Neural cell (in vitro differentiated cells): ENCODE measurements around the gene ATP8B4. TPM values are rescaled to one million over a fixed set of nuclear protein-coding genes. Genes with fewer than 3 reads are reported as not detected.

Experiments used
- H2AFZ ChIP-seq: fragments of 200-600, 300-800 bp; sonication (generic), shearing (Covaris generic); 2 replicates; pipeline ENCODE4 v1.6.0; 2014; ENCODE audit warnings: low read depth, mild to moderate bottlenecking, antibody characterized with exemption, low read length, moderate library complexity
- H3F3A ChIP-seq: fragments of 200-600 bp; shearing (Covaris generic); 2 replicates; pipeline ENCODE4 v1.6.1; 2016; ENCODE audit warnings: mild to moderate bottlenecking, moderate library complexity, mixed read lengths, antibody characterized with exemption, low read length; ENCODE audit not compliant: insufficient read depth, poor library complexity, severe bottlenecking
- H3K27ac ChIP-seq: fragments of 200-600, 300-800 bp; sonication (generic), shearing (Covaris generic); 2 replicates; pipeline ENCODE4 v1.5.1; 2014; ENCODE audit warnings: mild to moderate bottlenecking, low read length, moderate library complexity
- H3K27me3 ChIP-seq: fragments of 300-800, 200-600 bp; sonication (generic), shearing (Covaris generic); 2 replicates; pipeline ENCODE4 v1.6.0; 2014; ENCODE audit warnings: mild to moderate bottlenecking, low read depth, low read length, moderate library complexity; ENCODE audit not compliant: insufficient read depth
- H3K36me3 ChIP-seq: fragments of 300-800, 200-600 bp; sonication (generic), shearing (Covaris generic); 2 replicates; pipeline ENCODE4 v1.5.1; 2014; ENCODE audit warnings: mild to moderate bottlenecking, antibody characterized with exemption, low read length, moderate library complexity; ENCODE audit not compliant: insufficient read depth
- H3K4me2 ChIP-seq: fragments of 300-800, 200-600 bp; sonication (generic), shearing (Covaris generic); 2 replicates; pipeline ENCODE4 v1.6.0; 2014; ENCODE audit warnings: mild to moderate bottlenecking, low read length
- H3K4me3 ChIP-seq: fragments of 300-800, 200-600 bp; sonication (generic), shearing (Covaris generic); 2 replicates; pipeline ENCODE4 v1.5.1; 2014; ENCODE audit warnings: mild to moderate bottlenecking, low read length, moderate library complexity
- H3K79me2 ChIP-seq: fragments of 200-600 bp; shearing (Covaris generic); replicated peaks from 2 replicates; pipeline ENCODE4 v1.6.0; 2014; ENCODE audit warnings: mild to moderate bottlenecking, low read length, moderate library complexity; ENCODE audit not compliant: insufficient read depth
- H3K9ac ChIP-seq: fragments of 300-800, 200-600 bp; sonication (generic), shearing (Covaris generic); 2 replicates; pipeline ENCODE4 v1.6.1; 2016; ENCODE audit warnings: mild to moderate bottlenecking, low read length, mixed read lengths
- H3K9me2 ChIP-seq: fragments of 200-600 bp; shearing (Covaris generic); 2 replicates; pipeline ENCODE4 v1.6.1; 2016; ENCODE audit warnings: mild to moderate bottlenecking, low read length, mixed read lengths; ENCODE audit not compliant: insufficient read depth
- H3K9me3 ChIP-seq: fragments of 200-600, 300-800 bp; sonication (generic), shearing (Covaris generic); 2 replicates; pipeline ENCODE4 v1.6.1; 2016; ENCODE audit warnings: mild to moderate bottlenecking, mixed run types, low read length, moderate library complexity, mixed read lengths
- H4K20me1 ChIP-seq: fragments of 200-600 bp; shearing (Covaris generic); 2 replicates; pipeline ENCODE4 v1.6.1; 2016; ENCODE audit warnings: mild to moderate bottlenecking, mixed run types; ENCODE audit not compliant: insufficient read depth
- CTCF ChIP-seq: fragments of 450-650 bp; IDR thresholded peaks from 2 replicates; pipeline ENCODE4 v1.5.1; 2014; ENCODE audit warnings: antibody characterized with exemption, mild to moderate bottlenecking, moderate library complexity; ENCODE audit not compliant: poor library complexity, severe bottlenecking
- EP300 ChIP-seq: fragments of 450-650 bp; conservative IDR thresholded peaks from 2 replicates; pipeline ENCODE4 v1.6.1; 2014; ENCODE audit warnings: antibody characterized with exemption, mild to moderate bottlenecking, moderate library complexity; ENCODE audit not compliant: poor library complexity, severe bottlenecking
- EZH2 ChIP-seq: fragments of 200-600, 300-800 bp; shearing (Covaris generic), sonication (generic); IDR thresholded peaks from 2 replicates; pipeline ENCODE4 v1.6.1; 2014; ENCODE audit warnings: antibody characterized with exemption, low read length, borderline replicate concordance, mild to moderate bottlenecking; ENCODE audit not compliant: insufficient read depth, poor library complexity, severe bottlenecking
- MXI1 ChIP-seq: fragments of 450-650 bp; conservative IDR thresholded peaks from 2 replicates; pipeline ENCODE4 v1.6.1; 2014; ENCODE audit warnings: antibody characterized with exemption, mild to moderate bottlenecking; ENCODE audit not compliant: poor library complexity, severe bottlenecking
- POLR2AphosphoS5 ChIP-seq: IDR thresholded peaks from 2 replicates; pipeline ENCODE4 v1.6.1; 2012
- RAD21 ChIP-seq: fragments of 450-650 bp; conservative IDR thresholded peaks from 2 replicates; pipeline ENCODE4 v1.6.1; 2014; ENCODE audit warnings: antibody characterized with exemption, mild to moderate bottlenecking, moderate library complexity
- SMC3 ChIP-seq: fragments of 450-650 bp; conservative IDR thresholded peaks from 2 replicates; pipeline ENCODE4 v1.6.1; 2014; ENCODE audit warnings: antibody characterized with exemption, mild to moderate bottlenecking, moderate library complexity; ENCODE audit not compliant: poor library complexity
- TAF1 ChIP-seq: IDR thresholded peaks from 2 replicates; pipeline ENCODE4 v1.6.1; 2012; ENCODE audit warnings: low read depth
- polyA plus RNA-seq: library from polyadenylated mRNA; depleted of rRNA; stranded (reverse); fragments of >200 nt; gene quantifications from 2 replicates; pipeline ENCODE4 v1.2.3, GENCODE V29; 2014
- TF ChIP-seq, protein P1 (sequence below): IDR thresholded peaks from 2 replicates; pipeline ENCODE4 v1.6.1; 2012; ENCODE audit warnings: borderline replicate concordance

ATP8B4 gene
- polyA plus RNA-seq, 1 donor from 2014 or later, result 2.9 TPM

DNA sequence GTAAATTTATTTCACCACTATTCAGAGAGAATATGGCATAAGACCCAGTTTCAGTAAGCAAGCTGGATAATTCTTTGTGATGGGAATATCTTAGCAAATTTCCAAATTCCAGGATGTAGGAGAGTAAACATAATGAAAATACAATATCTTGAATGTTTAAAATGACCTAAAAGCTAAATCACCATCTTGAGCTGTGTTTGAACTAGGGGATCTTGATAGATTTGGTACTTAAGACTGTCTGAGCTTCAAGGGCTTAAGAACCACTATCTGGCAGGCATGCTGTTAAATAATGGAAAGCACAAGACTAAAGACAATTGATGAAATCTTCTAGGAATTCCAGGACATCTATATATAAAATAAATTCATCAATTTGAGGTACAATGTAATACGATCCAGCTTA is 217.7 kb downstream of the ATP8B4 start:
- Histone ChIP-seq H3K27ac (no peak overlapping the region), H3K4me3 (no peak overlapping the region), H4K20me1 (no peaks in the 10 kb centered on the region), H3K9me3 (no peaks in the 10 kb centered on the region), H3F3A (no peaks in the 10 kb centered on the region), H2AFZ (no peak overlapping the region), H3K79me2 (no peaks in the 10 kb centered on the region), H3K4me2 (no peak overlapping the region), H3K9me2 (no peaks in the 10 kb centered on the region), H3K36me3 (no peaks in the 10 kb centered on the region), H3K9ac (no peak overlapping the region), H3K27me3 (no peaks in the 10 kb centered on the region)
- TF ChIP-seq MXI1 (no peak), CTCF (no peak), POLR2AphosphoS5 (no peak), TAF1 (no peak)

- Histone ChIP-seq H3K4me3 (no peak overlapping the region), H3K9ac (no peak overlapping the region), H3K27me3 (no peaks in the 10 kb centered on the region), H3K36me3 (no peaks in the 10 kb centered on the region), H3F3A (no peaks in the 10 kb centered on the region), H4K20me1 (no peaks in the 10 kb centered on the region), H3K9me3 (no peaks in the 10 kb centered on the region), H3K9me2 (no peaks in the 10 kb centered on the region), H3K4me2 (no peak overlapping the region), H2AFZ (no peak overlapping the region), H3K79me2 (no peaks in the 10 kb centered on the region), H3K27ac (no peak overlapping the region)
- TF ChIP-seq EP300, result no peak
- TF ChIP-seq TAF1, result no peak
- no peak for TF ChIP-seq EZH2
- TF ChIP-seq, protein P1, sequence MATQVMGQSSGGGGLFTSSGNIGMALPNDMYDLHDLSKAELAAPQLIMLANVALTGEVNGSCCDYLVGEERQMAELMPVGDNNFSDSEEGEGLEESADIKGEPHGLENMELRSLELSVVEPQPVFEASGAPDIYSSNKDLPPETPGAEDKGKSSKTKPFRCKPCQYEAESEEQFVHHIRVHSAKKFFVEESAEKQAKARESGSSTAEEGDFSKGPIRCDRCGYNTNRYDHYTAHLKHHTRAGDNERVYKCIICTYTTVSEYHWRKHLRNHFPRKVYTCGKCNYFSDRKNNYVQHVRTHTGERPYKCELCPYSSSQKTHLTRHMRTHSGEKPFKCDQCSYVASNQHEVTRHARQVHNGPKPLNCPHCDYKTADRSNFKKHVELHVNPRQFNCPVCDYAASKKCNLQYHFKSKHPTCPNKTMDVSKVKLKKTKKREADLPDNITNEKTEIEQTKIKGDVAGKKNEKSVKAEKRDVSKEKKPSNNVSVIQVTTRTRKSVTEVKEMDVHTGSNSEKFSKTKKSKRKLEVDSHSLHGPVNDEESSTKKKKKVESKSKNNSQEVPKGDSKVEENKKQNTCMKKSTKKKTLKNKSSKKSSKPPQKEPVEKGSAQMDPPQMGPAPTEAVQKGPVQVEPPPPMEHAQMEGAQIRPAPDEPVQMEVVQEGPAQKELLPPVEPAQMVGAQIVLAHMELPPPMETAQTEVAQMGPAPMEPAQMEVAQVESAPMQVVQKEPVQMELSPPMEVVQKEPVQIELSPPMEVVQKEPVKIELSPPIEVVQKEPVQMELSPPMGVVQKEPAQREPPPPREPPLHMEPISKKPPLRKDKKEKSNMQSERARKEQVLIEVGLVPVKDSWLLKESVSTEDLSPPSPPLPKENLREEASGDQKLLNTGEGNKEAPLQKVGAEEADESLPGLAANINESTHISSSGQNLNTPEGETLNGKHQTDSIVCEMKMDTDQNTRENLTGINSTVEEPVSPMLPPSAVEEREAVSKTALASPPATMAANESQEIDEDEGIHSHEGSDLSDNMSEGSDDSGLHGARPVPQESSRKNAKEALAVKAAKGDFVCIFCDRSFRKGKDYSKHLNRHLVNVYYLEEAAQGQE, result no peak
- no peak for TF ChIP-seq POLR2AphosphoS5
- TF ChIP-seq CTCF, result no peak
- TF ChIP-seq SMC3, result no peak
- no peak for TF ChIP-seq MXI1
- TF ChIP-seq RAD21, result no peak
These were observed 218.2 kb downstream of the ATP8B4 start for GRCh38 chr15:49900903-49901235.
